ENCODE data around the gene SUSD3.

SUSD3 gene

DNA sequence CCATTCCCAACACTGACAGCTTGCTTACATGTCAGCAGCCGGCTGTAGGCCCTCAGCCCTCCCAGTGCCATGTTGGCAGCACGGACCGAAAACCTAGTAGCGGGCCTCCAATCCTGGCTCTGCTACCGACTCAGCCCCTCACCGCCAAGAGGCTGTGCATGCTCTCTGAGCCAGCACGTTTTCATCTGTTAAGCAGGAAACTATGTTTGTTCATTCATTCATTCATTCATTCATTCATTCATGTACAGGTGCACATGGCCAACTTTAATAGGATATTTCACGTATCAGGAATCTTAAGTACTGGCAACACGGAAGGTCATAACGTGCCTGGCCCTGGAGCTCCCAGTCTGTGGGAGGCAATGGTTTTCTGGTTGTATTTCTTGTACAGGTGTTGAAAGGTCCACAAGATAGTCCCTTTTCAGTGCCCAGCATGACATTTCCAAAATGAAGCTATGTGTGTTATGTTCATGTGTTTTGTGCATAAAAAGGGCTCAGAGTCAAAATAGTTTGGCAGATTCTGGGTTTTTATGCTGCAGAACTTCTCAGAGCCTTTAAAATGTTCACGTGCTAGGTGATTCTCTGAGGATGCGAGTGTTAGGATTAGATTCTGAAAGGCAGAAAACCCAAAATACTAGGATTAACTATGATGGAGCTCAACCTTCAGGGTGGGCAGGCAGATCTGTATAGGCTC is 17.7 kb downstream of the SUSD3 start:
- H3K4me1 ChIP-seq (ENCODE audit: control insufficient read depth, insufficient read depth, low read length): no peaks in the 10 kb centered on the region
- WGBS, 2 experiments: 93% methylated on average over 12 of the region's 12 CpGs
- no peak overlapping the region for H3K27ac ChIP-seq (ENCODE audit: insufficient read depth, low read depth, low read length, poor library complexity, severe bottlenecking)
- H3K36me3 ChIP-seq (ENCODE audit: control insufficient read depth, insufficient read depth, low read length): no peaks in the 10 kb centered on the region
- H3K4me3 ChIP-seq (ENCODE audit: insufficient read depth, low read depth, low read length): no peak overlapping the region
- H3K27me3 ChIP-seq (ENCODE audit: control insufficient read depth, insufficient read depth, low read length, poor library complexity, severe bottlenecking): no peaks in the 10 kb centered on the region
- no peaks in the 10 kb centered on the region for H3K9me3 ChIP-seq (ENCODE audit: control insufficient read depth, low read length)

DNA sequence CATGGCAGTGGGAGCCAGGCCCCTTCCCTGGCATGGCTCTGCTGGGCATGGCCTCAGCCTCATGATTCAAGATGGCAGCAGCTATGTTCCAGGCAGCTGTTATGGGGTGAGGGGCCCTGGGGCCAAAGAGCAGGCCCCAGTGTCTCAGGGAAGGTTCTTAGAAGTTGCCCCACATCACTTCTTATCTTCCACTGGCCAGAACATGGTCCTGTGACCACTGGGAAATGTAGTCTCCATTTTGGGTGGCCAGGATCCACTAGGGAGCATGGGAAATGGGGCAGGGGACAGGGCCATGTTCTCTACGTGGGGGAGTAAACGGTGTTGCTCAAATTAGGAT is 18.3 kb downstream of the SUSD3 start:
- H3K9me3 ChIP-seq (ENCODE audit: control insufficient read depth, low read length): no peaks in the 10 kb centered on the region
- no peak overlapping the region for H3K27ac ChIP-seq (ENCODE audit: insufficient read depth, low read depth, low read length, poor library complexity, severe bottlenecking)
- H3K36me3 ChIP-seq (ENCODE audit: control insufficient read depth, insufficient read depth, low read length): no peaks in the 10 kb centered on the region
- no peaks in the 10 kb centered on the region for H3K27me3 ChIP-seq (ENCODE audit: control insufficient read depth, insufficient read depth, low read length, poor library complexity, severe bottlenecking)
- no peaks in the 10 kb centered on the region for H3K4me1 ChIP-seq (ENCODE audit: control insufficient read depth, insufficient read depth, low read length)
- 94 to 99% methylated on average over 2 of the region's 2 CpGs for WGBS, 2 experiments
- H3K4me3 ChIP-seq (ENCODE audit: insufficient read depth, low read depth, low read length): no peak overlapping the region

DNA sequence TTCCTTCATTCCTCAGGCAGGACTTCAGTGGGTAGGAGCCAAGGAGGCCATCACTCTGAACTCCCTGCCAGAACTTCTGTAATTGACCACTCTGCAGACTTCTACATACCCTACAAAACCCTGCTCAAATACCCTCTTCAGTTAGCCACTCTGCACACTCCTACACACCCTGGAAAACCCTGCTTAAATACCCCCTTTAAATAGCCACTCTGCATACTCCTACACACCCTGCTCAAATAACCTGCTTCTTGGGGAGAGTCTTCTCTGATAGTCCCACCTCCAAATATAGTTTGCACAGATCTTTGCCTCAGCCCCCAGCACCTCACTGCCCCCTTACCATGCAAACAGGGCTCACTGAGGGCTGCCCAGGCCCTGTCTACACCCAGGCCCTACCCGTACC is 18.9 kb downstream of the SUSD3 start:
- Histone ChIP-seq H3K27ac (ENCODE audit: insufficient read depth, low read depth, low read length, poor library complexity, severe bottlenecking) (no peak overlapping the region), H3K4me1 (ENCODE audit: control insufficient read depth, insufficient read depth, low read length) (no peaks in the 10 kb centered on the region), H3K36me3 (ENCODE audit: control insufficient read depth, insufficient read depth, low read length) (no peaks in the 10 kb centered on the region), H3K27me3 (ENCODE audit: control insufficient read depth, insufficient read depth, low read length, poor library complexity, severe bottlenecking) (no peaks in the 10 kb centered on the region), H3K9me3 (ENCODE audit: control insufficient read depth, low read length) (no peaks in the 10 kb centered on the region), H3K4me3 (ENCODE audit: insufficient read depth, low read depth, low read length) (no peak overlapping the region)
- 88 to 93% methylated on average over 1 of the region's 1 CpG for WGBS, 2 experiments

DNA sequence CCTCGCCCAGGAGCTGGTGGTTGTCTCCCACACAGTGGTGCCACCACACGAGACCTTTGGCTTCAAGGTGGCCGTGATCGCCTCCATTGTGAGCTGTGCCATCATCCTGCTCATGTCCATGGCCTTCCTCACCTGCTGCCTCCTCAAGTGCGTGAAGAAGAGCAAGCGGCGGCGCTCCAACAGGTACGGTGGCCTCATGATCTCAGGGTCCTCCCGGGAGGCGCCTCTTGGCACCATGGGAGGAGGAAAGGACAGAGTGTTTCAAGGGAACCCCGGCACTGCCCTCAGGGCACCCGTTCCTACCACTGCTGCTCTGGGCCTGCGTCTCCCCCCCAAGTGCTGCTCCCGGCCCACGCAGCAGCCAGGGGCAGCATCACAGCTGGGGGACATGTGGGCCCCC is 19.3 kb downstream of the SUSD3 start:
- H3K4me3 ChIP-seq (ENCODE audit: insufficient read depth, low read depth, low read length): no peak overlapping the region
- no peaks in the 10 kb centered on the region for H3K36me3 ChIP-seq (ENCODE audit: control insufficient read depth, insufficient read depth, low read length)
- no peaks in the 10 kb centered on the region for H3K4me1 ChIP-seq (ENCODE audit: control insufficient read depth, insufficient read depth, low read length)
- no peak overlapping the region for H3K27ac ChIP-seq (ENCODE audit: insufficient read depth, low read depth, low read length, poor library complexity, severe bottlenecking)
- no peaks in the 10 kb centered on the region for H3K27me3 ChIP-seq (ENCODE audit: control insufficient read depth, insufficient read depth, low read length, poor library complexity, severe bottlenecking)
- no peaks in the 10 kb centered on the region for H3K9me3 ChIP-seq (ENCODE audit: control insufficient read depth, low read length)
- 95 to 96% methylated on average over 16 of the region's 16 CpGs for WGBS, 2 experiments

GRCh38 chr9:93079371-93079770 is 20.9 kb downstream of the SUSD3 start:
- H3K27ac ChIP-seq (ENCODE audit: insufficient read depth, low read depth, low read length, poor library complexity, severe bottlenecking): no peak overlapping the region
- WGBS, 2 experiments: 92 to 94% methylated on average over 13 of the region's 13 CpGs
- H3K4me3 ChIP-seq (ENCODE audit: insufficient read depth, low read depth, low read length): no peak overlapping the region
- H3K4me1 ChIP-seq (ENCODE audit: control insufficient read depth, insufficient read depth, low read length): no peaks in the 10 kb centered on the region
- no peaks in the 10 kb centered on the region for H3K27me3 ChIP-seq (ENCODE audit: control insufficient read depth, insufficient read depth, low read length, poor library complexity, severe bottlenecking)
- H3K36me3 ChIP-seq (ENCODE audit: control insufficient read depth, insufficient read depth, low read length): no peaks in the 10 kb centered on the region
- H3K9me3 ChIP-seq (ENCODE audit: control insufficient read depth, low read length): no peaks in the 10 kb centered on the region

DNA sequence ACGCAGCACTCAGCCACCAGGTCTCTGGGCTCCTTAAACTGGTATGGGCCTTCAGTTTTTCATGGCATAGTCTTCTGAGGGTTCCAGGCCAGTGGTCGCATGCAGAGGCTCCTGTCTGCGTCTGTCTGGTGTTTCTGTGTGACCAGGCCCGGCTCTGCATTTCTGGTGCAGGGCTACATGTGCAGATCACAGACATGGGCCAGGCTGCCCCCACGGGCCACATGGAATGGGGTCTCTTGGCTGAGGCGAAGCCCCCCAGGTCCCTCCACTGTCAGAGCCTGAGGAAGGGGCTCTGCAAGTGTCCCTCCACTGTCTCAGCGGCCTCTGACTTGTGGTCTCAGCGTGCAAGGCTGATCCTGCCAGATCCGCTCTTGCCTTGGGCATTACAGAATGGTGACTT is 21.9 kb downstream of the SUSD3 start:
- 88 to 89% methylated on average over 9 of the region's 9 CpGs for WGBS, 2 experiments
- Histone ChIP-seq H3K27ac (ENCODE audit: insufficient read depth, low read depth, low read length, poor library complexity, severe bottlenecking) (no peak overlapping the region), H3K36me3 (ENCODE audit: control insufficient read depth, insufficient read depth, low read length) (no peaks in the 10 kb centered on the region), H3K4me1 (ENCODE audit: control insufficient read depth, insufficient read depth, low read length) (no peaks in the 10 kb centered on the region), H3K27me3 (ENCODE audit: control insufficient read depth, insufficient read depth, low read length, poor library complexity, severe bottlenecking) (no peaks in the 10 kb centered on the region), H3K9me3 (ENCODE audit: control insufficient read depth, low read length) (no peaks in the 10 kb centered on the region), H3K4me3 (ENCODE audit: insufficient read depth, low read depth, low read length) (no peak overlapping the region)

DNA sequence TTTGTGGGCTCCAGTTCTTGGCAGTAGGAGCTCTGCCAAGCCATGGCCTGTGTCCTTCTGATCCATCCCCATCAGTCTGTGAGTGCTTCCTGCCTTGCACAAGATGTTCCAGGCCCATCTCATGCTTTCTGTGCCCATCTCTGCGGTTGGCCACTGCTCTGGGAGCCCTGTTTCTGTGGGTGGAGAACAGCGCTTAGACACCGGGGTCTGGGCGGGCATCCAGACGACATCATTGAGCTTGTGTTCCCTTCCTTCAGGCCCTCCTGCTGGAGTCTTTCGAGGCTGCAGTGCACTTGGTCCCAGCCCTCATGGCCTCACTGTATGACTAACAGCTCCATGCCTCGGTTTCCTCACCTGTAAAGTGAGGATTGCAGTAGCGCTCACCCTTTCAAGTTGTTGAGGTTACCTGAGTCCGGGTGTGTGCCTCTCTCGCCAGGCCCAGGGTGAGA is 22.6 kb downstream of the SUSD3 start:
- no peaks in the 10 kb centered on the region for H3K4me1 ChIP-seq (ENCODE audit: control insufficient read depth, insufficient read depth, low read length)
- H3K9me3 ChIP-seq (ENCODE audit: control insufficient read depth, low read length): no peaks in the 10 kb centered on the region
- H3K27ac ChIP-seq (ENCODE audit: insufficient read depth, low read depth, low read length, poor library complexity, severe bottlenecking): no peak overlapping the region
- no peaks in the 10 kb centered on the region for H3K36me3 ChIP-seq (ENCODE audit: control insufficient read depth, insufficient read depth, low read length)
- no peaks in the 10 kb centered on the region for H3K27me3 ChIP-seq (ENCODE audit: control insufficient read depth, insufficient read depth, low read length, poor library complexity, severe bottlenecking)
- 95 to 96% methylated on average over 10 of the region's 10 CpGs for WGBS, 2 experiments
- H3K4me3 ChIP-seq (ENCODE audit: insufficient read depth, low read depth, low read length): no peak overlapping the region

- H3K4me1 ChIP-seq (ENCODE audit: control insufficient read depth, insufficient read depth, low read length): no peaks in the 10 kb centered on the region
- no peak overlapping the region for H3K27ac ChIP-seq (ENCODE audit: insufficient read depth, low read depth, low read length, poor library complexity, severe bottlenecking)
- no peaks in the 10 kb centered on the region for H3K9me3 ChIP-seq (ENCODE audit: control insufficient read depth, low read length)
- H3K36me3 ChIP-seq (ENCODE audit: control insufficient read depth, insufficient read depth, low read length): no peaks in the 10 kb centered on the region
- H3K27me3 ChIP-seq (ENCODE audit: control insufficient read depth, insufficient read depth, low read length, poor library complexity, severe bottlenecking): no peaks in the 10 kb centered on the region
- WGBS, 2 experiments: 94 to 96% methylated on average over 3 of the region's 3 CpGs
- H3K4me3 ChIP-seq (ENCODE audit: insufficient read depth, low read depth, low read length): no peak overlapping the region
Measured at GRCh38 chr9:93081931-93082330, 23.4 kb downstream of the SUSD3 start.

GRCh38 chr9:93082841-93083411 is 24.4 kb downstream of the SUSD3 start:
- H3K27me3 ChIP-seq (ENCODE audit: control insufficient read depth, insufficient read depth, low read length, poor library complexity, severe bottlenecking): no peaks in the 10 kb centered on the region
- no peak overlapping the region for H3K4me3 ChIP-seq (ENCODE audit: insufficient read depth, low read depth, low read length)
- no peak overlapping the region for H3K27ac ChIP-seq (ENCODE audit: insufficient read depth, low read depth, low read length, poor library complexity, severe bottlenecking)
- no peaks in the 10 kb centered on the region for H3K36me3 ChIP-seq (ENCODE audit: control insufficient read depth, insufficient read depth, low read length)
- WGBS, 2 experiments: 86% methylated on average over 18 of the region's 18 CpGs
- no peaks in the 10 kb centered on the region for H3K9me3 ChIP-seq (ENCODE audit: control insufficient read depth, low read length)
- no peaks in the 10 kb centered on the region for H3K4me1 ChIP-seq (ENCODE audit: control insufficient read depth, insufficient read depth, low read length)

DNA sequence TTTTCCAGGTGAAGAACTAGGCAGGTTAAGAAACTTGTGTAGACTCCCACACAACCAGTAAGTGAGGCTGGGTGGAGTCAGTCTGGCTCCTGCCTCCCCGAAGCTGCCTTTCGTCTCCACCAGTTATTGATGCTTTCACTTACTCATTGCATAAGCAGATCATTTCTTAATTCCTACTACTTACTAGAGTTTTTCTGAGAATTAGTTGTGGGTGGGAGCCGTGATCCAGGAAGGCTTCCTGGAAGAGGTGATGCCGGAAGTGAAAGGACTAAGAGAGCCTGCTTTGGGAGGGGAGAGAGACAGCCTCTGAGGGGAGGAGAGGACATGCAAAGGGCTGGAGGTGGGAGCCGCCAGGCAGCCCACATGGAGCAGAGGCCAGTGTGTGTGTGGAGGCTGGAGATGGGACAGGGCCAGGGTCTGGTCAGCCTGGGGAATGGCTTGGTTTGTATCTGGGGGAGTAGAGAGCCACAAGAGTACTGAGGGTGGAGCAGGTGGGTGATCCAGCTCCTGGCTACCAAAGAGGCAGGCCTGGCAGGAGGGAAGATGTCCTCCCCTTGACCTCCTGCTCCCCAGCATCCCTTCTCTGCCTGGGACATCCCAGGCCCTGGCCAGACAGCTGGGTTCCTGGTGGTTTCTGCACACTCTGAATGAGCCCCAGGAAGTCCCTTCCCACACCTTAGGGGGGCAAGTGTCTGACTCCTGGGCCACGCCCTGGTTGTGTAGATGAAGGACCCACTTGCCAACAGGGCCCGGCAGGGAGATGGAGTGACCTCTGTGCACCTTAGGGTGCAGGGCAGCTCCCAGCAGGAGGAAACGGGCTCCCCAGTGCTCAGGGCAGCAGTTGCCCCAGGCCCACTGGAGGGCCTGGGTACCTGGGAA is 25.3 kb downstream of the SUSD3 start:
- Histone ChIP-seq H3K36me3 (ENCODE audit: control insufficient read depth, insufficient read depth, low read length) (no peaks in the 10 kb centered on the region), H3K4me3 (ENCODE audit: insufficient read depth, low read depth, low read length) (no peak overlapping the region), H3K27ac (ENCODE audit: insufficient read depth, low read depth, low read length, poor library complexity, severe bottlenecking) (no peak overlapping the region), H3K4me1 (ENCODE audit: control insufficient read depth, insufficient read depth, low read length) (no peaks in the 10 kb centered on the region), H3K27me3 (ENCODE audit: control insufficient read depth, insufficient read depth, low read length, poor library complexity, severe bottlenecking) (no peaks in the 10 kb centered on the region), H3K9me3 (ENCODE audit: control insufficient read depth, low read length) (no peaks in the 10 kb centered on the region)
- 89 to 93% methylated on average over 8 of the region's 8 CpGs for WGBS, 2 experiments

Data from ectodermal cell (in vitro differentiated cells).